ENCODE results near the gene CLIC1. TPM values are rescaled to one million over a fixed set of nuclear protein-coding genes. Genes with fewer than 3 reads are reported as not detected.

Gene CLIC1
- total RNA-seq, 3 donors from 2014 or later: 266 to 325 (median 318) TPM

DNA sequence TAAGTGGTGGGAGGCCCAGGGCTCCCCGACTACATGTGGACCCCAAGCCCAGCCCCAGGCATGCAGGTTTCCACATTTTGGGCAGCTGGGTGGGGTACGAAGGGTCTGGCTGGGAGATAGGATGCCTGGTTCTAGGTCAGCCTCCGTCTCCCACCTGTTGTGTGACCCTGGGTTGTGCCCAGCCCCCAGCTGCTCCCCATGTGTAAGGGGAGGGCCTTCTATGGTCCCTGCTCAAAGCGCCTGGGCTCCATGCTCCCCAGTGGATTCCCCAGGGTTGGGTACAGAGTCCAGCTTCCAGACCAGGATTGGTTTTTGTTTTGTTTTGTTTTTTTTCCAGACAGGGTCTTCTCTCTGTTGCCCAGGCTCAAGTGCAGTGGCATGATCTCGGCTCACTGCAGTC lies 41.9 kb upstream of the CLIC1 start:
- Histone ChIP-seq H3K27ac (no peak overlapping the region), H3K27me3 (no peaks in the 10 kb centered on the region), H3K9me3 (no peaks in the 10 kb centered on the region), H3K36me3 (no peaks in the 10 kb centered on the region), H3K4me3 (no peak overlapping the region), H3K4me1 (peaks cover 6 to 8% of the 10 kb centered on the region in 2 donors)
- intact Hi-C loops (cut with DNase I; ENCODE audit: low total_unique reads): no loop called here
- DNase-seq (ENCODE audit: low spot score in 2 of 2): no peak
- TF ChIP-seq POLR2AphosphoS5 (IDR thresholded peaks at IDR 0.05) (no peak), POLR2A (IDR thresholded peaks at IDR 0.05) (no peak)
- TF ChIP-seq, protein P1, sequence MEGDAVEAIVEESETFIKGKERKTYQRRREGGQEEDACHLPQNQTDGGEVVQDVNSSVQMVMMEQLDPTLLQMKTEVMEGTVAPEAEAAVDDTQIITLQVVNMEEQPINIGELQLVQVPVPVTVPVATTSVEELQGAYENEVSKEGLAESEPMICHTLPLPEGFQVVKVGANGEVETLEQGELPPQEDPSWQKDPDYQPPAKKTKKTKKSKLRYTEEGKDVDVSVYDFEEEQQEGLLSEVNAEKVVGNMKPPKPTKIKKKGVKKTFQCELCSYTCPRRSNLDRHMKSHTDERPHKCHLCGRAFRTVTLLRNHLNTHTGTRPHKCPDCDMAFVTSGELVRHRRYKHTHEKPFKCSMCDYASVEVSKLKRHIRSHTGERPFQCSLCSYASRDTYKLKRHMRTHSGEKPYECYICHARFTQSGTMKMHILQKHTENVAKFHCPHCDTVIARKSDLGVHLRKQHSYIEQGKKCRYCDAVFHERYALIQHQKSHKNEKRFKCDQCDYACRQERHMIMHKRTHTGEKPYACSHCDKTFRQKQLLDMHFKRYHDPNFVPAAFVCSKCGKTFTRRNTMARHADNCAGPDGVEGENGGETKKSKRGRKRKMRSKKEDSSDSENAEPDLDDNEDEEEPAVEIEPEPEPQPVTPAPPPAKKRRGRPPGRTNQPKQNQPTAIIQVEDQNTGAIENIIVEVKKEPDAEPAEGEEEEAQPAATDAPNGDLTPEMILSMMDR (IDR thresholded peaks at IDR 0.05): no peak

DNA sequence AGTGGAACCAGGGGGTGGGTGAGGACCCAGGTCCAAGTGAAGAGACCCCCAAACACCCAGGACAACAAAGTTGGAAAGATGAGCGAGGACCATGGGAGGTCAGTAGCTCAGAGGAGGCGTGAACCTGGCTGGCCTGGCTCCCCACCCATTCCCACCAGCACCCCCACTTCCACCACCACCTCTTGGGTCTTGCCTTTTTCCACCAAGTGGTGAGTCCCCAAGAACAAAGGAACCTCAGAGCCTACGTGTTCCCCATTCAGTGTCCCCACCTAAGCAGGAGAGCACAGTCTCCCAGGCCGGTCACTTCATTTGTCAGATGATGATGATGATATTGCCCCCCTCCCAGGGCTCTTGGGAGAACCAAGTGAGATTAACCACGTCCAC lies 41.3 kb upstream of the CLIC1 start:
- TF ChIP-seq POLR2AphosphoS5 (IDR thresholded peaks at IDR 0.05) (no peak), POLR2A (IDR thresholded peaks at IDR 0.05) (no peak)
- TF ChIP-seq, protein P1 (IDR thresholded peaks at IDR 0.05): no peak
- H3K27ac ChIP-seq: peak overlapping the region in 1 of 2 donors; percentile 80
- H3K4me1 ChIP-seq: peaks cover 6 to 8% of the 10 kb centered on the region in 2 donors
- no peaks in the 10 kb centered on the region for H3K9me3 ChIP-seq
- no peak overlapping the region for H3K4me3 ChIP-seq
- H3K36me3 ChIP-seq: no peaks in the 10 kb centered on the region
- no peak for DNase-seq (ENCODE audit: low spot score in 2 of 2)
- intact Hi-C loops (cut with DNase I; ENCODE audit: low total_unique reads): no loop called here
- H3K27me3 ChIP-seq: no peaks in the 10 kb centered on the region

DNA sequence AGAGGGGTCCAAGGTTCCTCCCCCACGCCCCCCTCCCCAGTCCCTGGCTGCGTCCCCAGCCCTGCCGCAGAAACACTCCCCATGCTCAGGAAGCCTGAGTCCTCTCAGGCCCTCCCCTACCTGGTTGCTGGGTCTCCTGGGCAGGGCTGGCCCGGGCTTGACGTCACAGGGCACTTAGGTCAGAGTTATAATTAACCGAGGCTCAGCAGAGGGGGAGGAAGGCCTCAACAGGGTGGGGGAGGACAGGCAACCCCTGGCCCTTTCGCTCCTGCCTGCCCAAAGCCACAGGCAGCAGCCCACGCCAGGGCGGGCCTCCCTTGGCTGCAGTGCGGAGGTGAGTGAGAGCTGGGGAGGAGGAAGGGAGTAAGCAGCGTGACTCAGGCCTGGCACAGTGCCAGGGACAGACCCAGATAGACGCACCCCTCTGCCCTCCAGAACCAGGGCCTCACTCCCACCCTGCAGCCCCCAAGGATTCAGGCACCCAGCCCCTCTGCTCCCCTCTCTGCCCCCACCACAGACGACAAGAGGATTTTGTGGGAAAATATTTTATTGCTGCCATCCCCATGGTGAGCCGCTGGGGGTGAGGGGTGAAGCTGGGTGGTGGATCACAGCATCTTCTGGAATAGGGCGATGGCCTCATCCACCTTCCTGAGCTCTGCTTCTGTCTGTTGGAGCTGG lies 40.8 kb upstream of the CLIC1 start, which contains the start of gene VWA7:
TSS of gene VWA7 (minus strand) at position 340 of the 678 bp plus-strand sequence. CDS start 549 bp downstream, outside the sequence.
- Histone ChIP-seq H3K4me3 (peak within 1 kb of the TSS in 2 of 3 donors; percentile 22 to 52), H3K9me3 (no peaks in the 10 kb centered on the region), H3K36me3 (no peaks in the 10 kb centered on the region), H3K4me1 (peaks cover 6 to 8% of the 10 kb centered on the region in 2 donors), H3K27ac (peak within 1 kb of the TSS; percentile 71 to 80), H3K27me3 (no peaks in the 10 kb centered on the region)
- intact Hi-C loops (cut with DNase I; ENCODE audit: low total_unique reads): no loop called here
- DNase-seq (ENCODE audit: low spot score in 2 of 2): peak; percentile 65 to 69
- TF ChIP-seq POLR2AphosphoS5 (IDR thresholded peaks at IDR 0.05) (peak in 1 of 3 donors; percentile 19), POLR2A (IDR thresholded peaks at IDR 0.05) (no peak)
- TF ChIP-seq, protein P1 (IDR thresholded peaks at IDR 0.05): no peak

DNA sequence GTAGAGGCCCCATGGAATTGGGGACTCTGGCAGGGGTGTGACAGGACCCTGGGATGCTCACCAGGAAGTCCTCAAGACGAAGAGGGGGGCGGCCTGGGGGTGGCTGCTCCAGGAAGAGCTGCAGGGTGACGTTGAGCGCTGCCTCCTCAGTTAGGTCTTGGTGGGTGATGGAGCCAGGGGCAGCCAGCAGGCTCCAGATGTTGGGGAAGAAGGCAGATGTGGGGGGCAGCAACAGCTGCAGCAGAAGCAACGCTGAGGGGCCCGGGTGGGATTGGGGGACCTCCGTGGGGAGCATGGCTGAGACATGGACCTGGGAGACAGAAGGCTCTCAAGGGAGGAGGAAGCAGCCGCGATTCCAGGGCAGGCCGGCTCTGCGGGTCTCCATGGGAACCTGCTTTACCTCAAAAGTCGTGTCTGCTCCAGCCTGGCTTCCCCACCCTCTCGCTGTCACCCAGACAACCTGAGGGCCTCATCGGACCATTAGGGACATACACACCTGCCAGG lies 40.2 kb upstream of the CLIC1 start:
- Histone ChIP-seq H3K27ac (peak overlapping the region; percentile 71 to 80), H3K9me3 (no peaks in the 10 kb centered on the region), H3K36me3 (no peaks in the 10 kb centered on the region), H3K4me1 (peaks cover 6 to 8% of the 10 kb centered on the region in 2 donors), H3K27me3 (no peaks in the 10 kb centered on the region), H3K4me3 (peak overlapping the region in 2 of 3 donors; percentile 22 to 52)
- TF ChIP-seq POLR2AphosphoS5 (IDR thresholded peaks at IDR 0.05) (no peak), POLR2A (IDR thresholded peaks at IDR 0.05) (no peak)
- TF ChIP-seq, protein P1 (IDR thresholded peaks at IDR 0.05): no peak
- intact Hi-C loops (cut with DNase I; ENCODE audit: low total_unique reads): no loop called here
- DNase-seq (ENCODE audit: low spot score in 2 of 2): no peak

All from breast epithelium (tissue), 4 donors.